H1 (cell line): ENCODE results near the gene CRYBG1. TPM values are rescaled to one million over a fixed set of nuclear protein-coding genes. Genes with fewer than 3 reads are reported as not detected.

Source experiments
- CTBP2 ChIP-seq: IDR thresholded peaks from 2 replicates; pipeline ENCODE4 v1.7.0; 2011; ENCODE audit warnings: borderline replicate concordance, mild to moderate bottlenecking, moderate library complexity, mixed read lengths, low read length; ENCODE audit not compliant: insufficient read depth, insufficient read length
- EGR1 ChIP-seq: IDR thresholded peaks from 2 replicates; pipeline ENCODE4 v1.6.1; 2011; ENCODE audit warnings: low read depth, low read length, borderline replicate concordance
- FOSL1 ChIP-seq: IDR thresholded peaks from 2 replicates; pipeline ENCODE4 v1.6.1; 2011; ENCODE audit warnings: mild to moderate bottlenecking, low read depth, low read length, moderate library complexity; ENCODE audit not compliant: insufficient read depth
- HDAC6 ChIP-seq: IDR thresholded peaks from one replicate; pipeline ENCODE4 v1.7.1; 2012; ENCODE audit warnings: low read depth, mild to moderate bottlenecking, inconsistent platforms, low read length, moderate library complexity
- MAFK ChIP-seq: IDR thresholded peaks from 2 replicates; pipeline ENCODE4 v1.6.1; 2012; ENCODE audit warnings: low read depth, mild to moderate bottlenecking, improper control_type of control experiment, low read length
- NANOG ChIP-seq: IDR thresholded peaks from 2 replicates; pipeline ENCODE4 v1.6.1; 2011; ENCODE audit warnings: low read length, low read depth, mild to moderate bottlenecking, inconsistent platforms; ENCODE audit not compliant: insufficient read depth, poor library complexity, severe bottlenecking
- RNF2 ChIP-seq: fragments of 200-900, 300-1000 bp; sonication (generic); IDR thresholded peaks from 2 replicates; pipeline ENCODE4 v1.7.1; 2016; ENCODE audit warnings: borderline replicate concordance, low read depth, mild to moderate bottlenecking, antibody characterized with exemption, low read length; ENCODE audit not compliant: poor library complexity, severe bottlenecking; ENCODE audit errors: missing control alignments
- polyA plus RNA-seq, 7 experiments: library from polyadenylated mRNA; depleted of rRNA in 3 of 7; stranded (reverse) in 5 of 7; unstranded in 2 of 7; fragments of >200 nt in 5 of 7; fragments of 200-250 nt in 2 of 7; gene quantifications; 1 replicate in 5 of 7; 2 replicates in 1 of 7; 4 replicates in 1 of 7; pipeline versions ENCODE4 v1.2.1 to v1.2.3, GENCODE V29; 2011 to 2013; ENCODE audit warnings: missing spikeins in 2 of 7, mixed read lengths in 2 of 7
- total RNA-seq: library from RNA; stranded (reverse); fragmentation: NEBNext Ultra II Directional; extraction: Animal tissue kit (Norgen Biotek cat#: 25700); gene quantifications from 2 replicates; pipeline ENCODE4 v1.2.1, GENCODE V29; 2021
- TF ChIP-seq, protein P1 (sequence below): IDR thresholded peaks from 2 replicates; pipeline ENCODE4 v1.6.1; 2012; ENCODE audit warnings: inconsistent platforms
- TF ChIP-seq, protein P2 (sequence below): IDR thresholded peaks from 2 replicates; pipeline ENCODE4 v1.6.1; 2012; ENCODE audit warnings: inconsistent platforms

CRYBG1 gene
- total and polyA plus RNA-seq, 2 of the 8 experiments (the other 6 are each of a cell fraction or from before 2014, with no cell fraction given), result 2.2 to 11.6 TPM

GRCh38 chr6:106536357-106536756 is 175.8 kb downstream of the CRYBG1 start (continued):
- TF ChIP-seq, protein P1, sequence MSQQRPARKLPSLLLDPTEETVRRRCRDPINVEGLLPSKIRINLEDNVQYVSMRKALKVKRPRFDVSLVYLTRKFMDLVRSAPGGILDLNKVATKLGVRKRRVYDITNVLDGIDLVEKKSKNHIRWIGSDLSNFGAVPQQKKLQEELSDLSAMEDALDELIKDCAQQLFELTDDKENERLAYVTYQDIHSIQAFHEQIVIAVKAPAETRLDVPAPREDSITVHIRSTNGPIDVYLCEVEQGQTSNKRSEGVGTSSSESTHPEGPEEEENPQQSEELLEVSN, result no peak
- TF ChIP-seq FOSL1 (no peak), MAFK (no peak), RNF2 (no peak), NANOG (no peak), HDAC6 (no peak), EGR1 (no peak), CTBP2 (no peak)
- TF ChIP-seq, protein P2, sequence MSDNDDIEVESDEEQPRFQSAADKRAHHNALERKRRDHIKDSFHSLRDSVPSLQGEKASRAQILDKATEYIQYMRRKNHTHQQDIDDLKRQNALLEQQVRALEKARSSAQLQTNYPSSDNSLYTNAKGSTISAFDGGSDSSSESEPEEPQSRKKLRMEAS, result no peak
